Ovary (tissue), 9 donors: ENCODE data around the gene LARGE1. TPM values are rescaled to one million over a fixed set of nuclear protein-coding genes. Genes with fewer than 3 reads are reported as not detected.

Experiments used
- DNase-seq, 5 donors: peaks; one replicate each; pipeline ENCODE4 v3.0.0-alpha.2; 2019 to 2020
- H3K27ac ChIP-seq, 2 donors: fragments of 200-600 bp; one replicate each; pipeline versions ENCODE4 v1.5.1 to v1.8.0; 2019 to 2022
- H3K27me3 ChIP-seq: fragments of 200-600 bp; one replicate; pipeline ENCODE4 v1.8.0; 2022
- H3K36me3 ChIP-seq: fragments of 200-600 bp; sonication (generic); one replicate; pipeline ENCODE4 v1.5.1; 2019
- H3K4me1 ChIP-seq: one replicate; pipeline ENCODE4 v1.8.1; 2013; ENCODE audit warnings: mild to moderate bottlenecking, moderate library complexity; ENCODE audit not compliant: insufficient read depth
- H3K4me3 ChIP-seq: fragments of 200-600 bp; sonication (generic); one replicate; pipeline ENCODE4 v1.5.1; 2017
- H3K9me3 ChIP-seq, 2 donors: fragments of 200-600 bp in 1 of 2; sonication (generic) in 1 of 2; one replicate each; pipeline versions ENCODE4 v1.5.1 to v1.8.1; 2013 to 2019; ENCODE audit warnings: mild to moderate bottlenecking in 1 of 2, moderate library complexity in 1 of 2
- CTCF ChIP-seq, 3 donors: fragments of 450-650 bp in 2 of 3; fragments of 200-600 bp in 1 of 3; IDR thresholded peaks; one replicate each; pipeline versions ENCODE4 v1.5.1 to v1.8.0; 2016 to 2022; ENCODE audit warnings: antibody characterized with exemption in 3 of 3, mild to moderate bottlenecking in 1 of 3
- EP300 ChIP-seq: sonication (generic); formaldehyde crosslinking; IDR thresholded peaks from one replicate; pipeline ENCODE4 v1.6.1; 2017; ENCODE audit warnings: antibody characterized with exemption
- POLR2A ChIP-seq: fragments of 450-650 bp; IDR thresholded peaks from one replicate; pipeline ENCODE4 v1.6.1; 2017; ENCODE audit warnings: antibody characterized with exemption, mild to moderate bottlenecking, moderate library complexity
- WGBS, 3 donors: extraction: QIAGEN DNeasy Blood & Tissue Kit in 1 of 3; methylation state at CpG; one replicate each; pipeline versions ENCODE4 v1.1.5 to v1.1.7; 2013 to 2017; 5-methylcytosine and 5-hydroxymethylcytosine counted together
- intact Hi-C, 4 donors: fragments of 100-400 bp; cut with DNase I; formaldehyde crosslinking; loops; one replicate each; pipeline versions ENCODE4 v1.11.0 to v1.15.1; 2022 to 2023
- polyA plus RNA-seq, 2 donors: library from polyadenylated mRNA; stranded (reverse); fragments of 200-250 nt in 1 of 2; fragments of 350-450 nt in 1 of 2; fragmentation: Illumina TruSeq in 1 of 2; extraction: RNeasy Lipid Tissue Mini Kit (QIAGEN cat#74804) in 1 of 2; gene quantifications; one replicate each; pipeline ENCODE4 v1.2.3, GENCODE V29; 2013 to 2014
- total RNA-seq, 7 donors: library from RNA; depleted of rRNA in 2 of 7; stranded (reverse); fragments of >200 nt in 2 of 7; fragmentation: NEBNext Ultra II Directional in 3 of 7; extraction: Animal tissue kit (Norgen Biotek cat#: 25700) in 3 of 7; gene quantifications; one replicate each; pipeline versions ENCODE4 v1.1.0 to v1.2.4, GENCODE V29; 2016 to 2023
- donor health status: DM: no; HTN: no; CAD: no; lungs with moderate emphysema.
- donor health status: DM: no; HTN: no; CAD: no.
- donor health status: Bipolar disorder and iron deficiency.
- donor health status: DM: yes; HTN: yes; CAD: no.
- donor health status: DM: no; HTN: no; CAD: no.
- donor health status: DM: yes; HTN: yes; CAD: no.

The LARGE1 gene
- total and polyA plus RNA-seq, 9 donors: 13.4 to 67.6 (median 36.8) TPM

DNA sequence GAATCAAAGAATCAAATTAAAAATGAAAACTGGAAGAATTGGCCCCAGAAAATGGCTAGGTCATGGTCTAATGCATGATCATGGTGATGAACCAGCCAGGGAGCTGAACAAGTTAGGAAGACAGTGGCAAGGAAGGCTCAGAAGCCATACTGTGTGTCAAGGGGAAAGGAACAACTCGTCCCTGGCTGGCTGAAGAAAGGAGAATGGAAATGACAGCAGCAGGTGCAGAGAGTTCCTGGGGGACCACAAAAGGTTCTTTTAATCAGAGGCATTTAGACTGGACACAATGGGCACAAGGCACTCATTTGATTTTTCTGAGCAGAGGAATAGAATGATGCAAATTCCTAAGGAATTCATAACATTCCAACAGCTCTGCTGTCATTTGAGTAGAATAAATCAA is 209.9 kb downstream of the LARGE1 start:
- no peak for DNase-seq
- Histone ChIP-seq H3K4me1 (no peaks in the 10 kb centered on the region), H3K27ac (no peak overlapping the region), H3K27me3 (no peaks in the 10 kb centered on the region), H3K36me3 (no peaks in the 10 kb centered on the region), H3K9me3 (no peaks in the 10 kb centered on the region), H3K4me3 (no peak overlapping the region)
- no peak for TF ChIP-seq POLR2A
- TF ChIP-seq EP300: no peak
- TF ChIP-seq CTCF (IDR thresholded peaks at IDR 0.05): no peak
- WGBS, 3 donors: 68 to 74% (median 70%) methylated on average over 1 of the region's 1 CpG
- intact Hi-C loops: no loop called here

DNA sequence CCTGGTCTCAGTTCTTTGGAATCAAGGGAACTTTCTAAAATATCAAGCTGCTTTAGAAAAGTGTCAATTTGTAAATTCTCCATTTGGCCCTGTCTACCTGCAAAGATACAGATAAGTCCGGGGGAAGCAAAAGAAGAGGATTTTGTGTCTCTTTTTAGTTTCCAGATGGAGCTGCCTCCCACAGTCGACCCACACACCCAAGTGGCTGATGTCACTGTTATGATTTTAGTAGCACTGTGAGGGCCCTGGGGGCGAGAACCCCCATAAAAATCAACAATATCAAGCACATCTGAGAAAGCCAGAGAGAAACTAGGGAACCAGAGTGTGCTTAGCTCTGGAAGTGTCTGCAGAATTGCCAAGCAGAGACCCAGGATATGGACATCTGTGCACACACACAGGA is 212.7 kb downstream of the LARGE1 start:
- DNase-seq: no peak
- intact Hi-C loops: no loop called here
- TF ChIP-seq POLR2A: no peak
- TF ChIP-seq CTCF (IDR thresholded peaks at IDR 0.05): no peak
- no peak for TF ChIP-seq EP300

DNA sequence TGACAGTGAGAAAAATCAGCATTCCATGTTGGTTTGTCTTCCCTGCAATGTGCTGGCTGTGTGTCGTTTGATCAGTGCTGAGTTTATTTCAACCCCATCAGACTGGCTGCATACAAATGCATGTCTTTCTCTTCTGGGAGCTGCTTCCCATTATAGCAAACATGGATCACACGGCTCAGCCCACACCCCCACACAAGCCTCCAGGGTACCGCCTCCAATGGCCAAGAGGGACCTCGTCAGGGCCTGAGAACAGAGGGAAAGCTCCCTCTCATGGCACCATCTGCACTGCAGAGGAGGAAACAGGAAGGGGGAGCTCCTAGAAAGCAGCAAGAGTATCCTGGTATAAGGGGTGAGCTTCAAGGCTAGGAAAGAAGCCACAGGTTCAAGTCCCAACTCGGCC is 214.2 kb downstream of the LARGE1 start:
- Histone ChIP-seq H3K36me3 (no peaks in the 10 kb centered on the region), H3K27ac (no peak overlapping the region), H3K9me3 (no peaks in the 10 kb centered on the region), H3K4me3 (no peak overlapping the region), H3K27me3 (no peaks in the 10 kb centered on the region), H3K4me1 (no peaks in the 10 kb centered on the region)
- no peak for DNase-seq
- intact Hi-C loops: no loop called here
- TF ChIP-seq EP300: no peak
- TF ChIP-seq POLR2A: no peak
- TF ChIP-seq CTCF (IDR thresholded peaks at IDR 0.05): no peak
- WGBS, 3 donors: 67 to 72% (median 69%) methylated on average over 5 of the region's 5 CpGs

More for the DNA sequence above, 212.7 kb downstream of the LARGE1 start:
- Histone ChIP-seq H3K27ac (no peak overlapping the region), H3K4me3 (no peak overlapping the region), H3K9me3 (no peaks in the 10 kb centered on the region), H3K27me3 (no peaks in the 10 kb centered on the region), H3K4me1 (no peaks in the 10 kb centered on the region), H3K36me3 (no peaks in the 10 kb centered on the region)
- WGBS, 3 donors: 55 to 67% (median 60%) methylated on average over 3 of the region's 3 CpGs

GRCh38 chr22:33699176-33699575 is 221.1 kb downstream of the LARGE1 start:
- intact Hi-C loops: no loop called here
- WGBS, 3 donors: 55 to 63% (median 63%) methylated on average over 7 of the region's 7 CpGs
- H3K4me3 ChIP-seq: no peak overlapping the region
- no peaks in the 10 kb centered on the region for H3K36me3 ChIP-seq
- no peak for TF ChIP-seq POLR2A
- TF ChIP-seq EP300: no peak
- TF ChIP-seq CTCF (IDR thresholded peaks at IDR 0.05): no peak
- H3K4me1 ChIP-seq: no peaks in the 10 kb centered on the region
- DNase-seq: no peak
- no peaks in the 10 kb centered on the region for H3K9me3 ChIP-seq
- H3K27me3 ChIP-seq: no peaks in the 10 kb centered on the region
- no peak overlapping the region for H3K27ac ChIP-seq

- Histone ChIP-seq H3K4me3 (no peak overlapping the region), H3K27me3 (no peaks in the 10 kb centered on the region), H3K27ac (no peak overlapping the region), H3K36me3 (no peaks in the 10 kb centered on the region), H3K4me1 (no peaks in the 10 kb centered on the region), H3K9me3 (no peaks in the 10 kb centered on the region)
- no peak for TF ChIP-seq CTCF (IDR thresholded peaks at IDR 0.05)
- no peak for TF ChIP-seq EP300
- no peak for TF ChIP-seq POLR2A
- 86 to 93% (median 91%) methylated on average over 4 of the region's 4 CpGs for WGBS, 3 donors
- intact Hi-C loops: no loop called here
- no peak for DNase-seq
These were observed 222.6 kb downstream of the LARGE1 start for GRCh38 chr22:33697640-33698039.
